ENCODE results near the gene DBNDD2.

DBNDD2 gene

GRCh38 chr20:45391559-45391958 is 16.5 kb upstream of the DBNDD2 start:
- no peak overlapping the region for H3K4me3 ChIP-seq (ENCODE audit: low read length)
- no peaks in the 10 kb centered on the region for H3K9me3 ChIP-seq (ENCODE audit: insufficient read depth, low read depth, low read length)
- no peaks in the 10 kb centered on the region for H3K36me3 ChIP-seq (ENCODE audit: insufficient read depth, low read depth, low read length)
- no peaks in the 10 kb centered on the region for H3K27me3 ChIP-seq (ENCODE audit: insufficient read depth, low read length)
- H3K27ac ChIP-seq (ENCODE audit: low read length): no peak overlapping the region
- H3K4me1 ChIP-seq (ENCODE audit: insufficient read depth, low read length): no peaks in the 10 kb centered on the region
- H3K9ac ChIP-seq (ENCODE audit: low read depth, low read length): no peak overlapping the region

- no peaks in the 10 kb centered on the region for H3K4me1 ChIP-seq (ENCODE audit: insufficient read depth, low read length)
- no peak overlapping the region for H3K4me3 ChIP-seq (ENCODE audit: low read length)
- H3K36me3 ChIP-seq (ENCODE audit: insufficient read depth, low read depth, low read length): no peaks in the 10 kb centered on the region
- H3K9me3 ChIP-seq (ENCODE audit: insufficient read depth, low read depth, low read length): no peaks in the 10 kb centered on the region
- H3K27ac ChIP-seq (ENCODE audit: low read length): no peak overlapping the region
- no peaks in the 10 kb centered on the region for H3K27me3 ChIP-seq (ENCODE audit: insufficient read depth, low read length)
- no peak overlapping the region for H3K9ac ChIP-seq (ENCODE audit: low read depth, low read length)
Observed at GRCh38 chr20:45392733-45393132, 15.4 kb upstream of the DBNDD2 start.

GRCh38 chr20:45394221-45395113 is 13.6 kb upstream of the DBNDD2 start:
- no peaks in the 10 kb centered on the region for H3K4me1 ChIP-seq (ENCODE audit: insufficient read depth, low read length)
- no peaks in the 10 kb centered on the region for H3K36me3 ChIP-seq (ENCODE audit: insufficient read depth, low read depth, low read length)
- peaks cover 3% of the 10 kb centered on the region; the same call in 1 of the 2 replicates for H3K9me3 ChIP-seq (ENCODE audit: insufficient read depth, low read depth, low read length)
- H3K27ac ChIP-seq (ENCODE audit: low read length): no peak overlapping the region
- H3K9ac ChIP-seq (ENCODE audit: low read depth, low read length): no peak overlapping the region
- no peaks in the 10 kb centered on the region for H3K27me3 ChIP-seq (ENCODE audit: insufficient read depth, low read length)
- H3K4me3 ChIP-seq (ENCODE audit: low read length): no peak overlapping the region

DNA sequence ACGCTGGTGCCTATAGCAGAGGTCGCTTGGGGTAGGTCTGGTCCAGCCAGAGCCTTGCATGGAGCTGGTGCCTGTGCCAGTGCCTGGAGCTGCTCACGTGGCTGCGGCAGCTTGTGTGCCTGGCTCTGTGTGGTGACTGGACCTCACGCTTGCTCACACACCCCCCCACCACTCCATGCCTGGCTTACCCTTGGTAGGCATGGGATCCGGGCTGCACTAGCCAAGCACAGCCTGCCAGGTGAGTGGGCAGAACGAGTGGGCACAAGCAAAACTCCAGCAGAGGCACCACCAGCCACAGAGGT is 13.0 kb upstream of the DBNDD2 start:
- Histone ChIP-seq H3K9me3 (ENCODE audit: insufficient read depth, low read depth, low read length) (peaks cover 8% of the 10 kb centered on the region), H3K9ac (ENCODE audit: low read depth, low read length) (no peak overlapping the region), H3K27ac (ENCODE audit: low read length) (no peak overlapping the region), H3K4me3 (ENCODE audit: low read length) (no peak overlapping the region), H3K4me1 (ENCODE audit: insufficient read depth, low read length) (no peaks in the 10 kb centered on the region), H3K36me3 (ENCODE audit: insufficient read depth, low read depth, low read length) (no peaks in the 10 kb centered on the region), H3K27me3 (ENCODE audit: insufficient read depth, low read length) (no peaks in the 10 kb centered on the region)

DNA sequence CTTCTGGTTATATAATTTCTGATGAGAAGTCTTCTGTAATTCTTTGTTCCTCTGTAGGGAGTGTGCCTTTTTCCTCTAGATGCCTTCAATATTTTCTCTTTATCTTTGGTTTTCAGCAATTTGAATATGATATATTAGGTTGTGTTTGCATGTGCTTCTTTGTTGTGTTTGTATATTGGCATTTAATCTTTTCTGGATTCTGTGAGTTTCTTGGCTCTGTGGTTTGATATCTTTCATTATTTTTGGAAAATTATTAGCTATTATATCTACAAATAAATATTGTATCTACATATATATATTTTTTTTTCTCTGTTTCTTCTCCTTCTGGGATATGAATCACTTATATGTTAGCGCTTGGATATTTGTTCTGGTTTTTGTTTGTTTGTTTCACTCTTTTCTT is 9.1 kb upstream of the DBNDD2 start:
- no peak overlapping the region for H3K9ac ChIP-seq (ENCODE audit: low read depth, low read length)
- H3K27me3 ChIP-seq (ENCODE audit: insufficient read depth, low read length): peaks cover 9% of the 10 kb centered on the region
- H3K27ac ChIP-seq (ENCODE audit: low read length): no peak overlapping the region
- H3K9me3 ChIP-seq (ENCODE audit: insufficient read depth, low read depth, low read length): peaks cover 21% of the 10 kb centered on the region
- H3K36me3 ChIP-seq (ENCODE audit: insufficient read depth, low read depth, low read length): no peaks in the 10 kb centered on the region
- no peaks in the 10 kb centered on the region for H3K4me1 ChIP-seq (ENCODE audit: insufficient read depth, low read length)
- no peak overlapping the region for H3K4me3 ChIP-seq (ENCODE audit: low read length)

DNA sequence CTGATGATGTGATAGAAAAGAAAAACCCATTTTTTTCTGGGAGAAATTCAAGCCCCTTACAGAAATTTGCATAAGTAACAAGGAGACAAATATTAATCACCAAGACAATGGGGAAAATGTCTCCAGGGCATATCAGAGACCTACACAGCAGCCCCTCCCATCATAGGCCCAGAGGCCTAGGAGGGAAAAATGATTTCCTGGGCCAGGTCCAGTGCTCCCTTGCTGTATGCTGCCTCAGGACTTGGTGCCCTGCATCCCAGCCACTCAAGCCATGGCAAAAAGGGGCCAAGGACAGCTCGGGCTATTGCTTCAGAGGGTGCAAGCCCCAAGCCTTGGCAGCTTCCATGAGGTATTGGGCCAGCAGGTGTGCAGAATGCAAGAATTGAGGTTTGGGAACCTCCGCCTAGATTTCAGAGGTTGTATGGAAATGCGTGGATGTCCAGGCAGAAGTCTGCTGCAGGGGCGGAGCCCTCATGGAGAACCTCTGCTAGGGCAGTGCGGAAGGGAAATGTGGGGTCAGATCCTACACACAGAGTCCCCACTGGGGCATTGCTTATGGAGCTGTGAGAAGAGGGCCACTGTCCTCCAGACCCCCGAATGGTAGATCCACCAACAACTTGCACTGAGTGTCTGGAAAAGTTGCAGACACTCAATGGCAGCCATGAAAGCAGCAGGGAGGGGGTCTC is 7.6 kb upstream of the DBNDD2 start:
- no peak overlapping the region for H3K9ac ChIP-seq (ENCODE audit: low read depth, low read length)
- no peaks in the 10 kb centered on the region for H3K4me1 ChIP-seq (ENCODE audit: insufficient read depth, low read length)
- peaks cover 24% of the 10 kb centered on the region for H3K27me3 ChIP-seq (ENCODE audit: insufficient read depth, low read length)
- no peaks in the 10 kb centered on the region for H3K36me3 ChIP-seq (ENCODE audit: insufficient read depth, low read depth, low read length)
- H3K4me3 ChIP-seq (ENCODE audit: low read length): no peak overlapping the region
- peaks cover 21% of the 10 kb centered on the region for H3K9me3 ChIP-seq (ENCODE audit: insufficient read depth, low read depth, low read length)
- H3K27ac ChIP-seq (ENCODE audit: low read length): no peak overlapping the region

DNA sequence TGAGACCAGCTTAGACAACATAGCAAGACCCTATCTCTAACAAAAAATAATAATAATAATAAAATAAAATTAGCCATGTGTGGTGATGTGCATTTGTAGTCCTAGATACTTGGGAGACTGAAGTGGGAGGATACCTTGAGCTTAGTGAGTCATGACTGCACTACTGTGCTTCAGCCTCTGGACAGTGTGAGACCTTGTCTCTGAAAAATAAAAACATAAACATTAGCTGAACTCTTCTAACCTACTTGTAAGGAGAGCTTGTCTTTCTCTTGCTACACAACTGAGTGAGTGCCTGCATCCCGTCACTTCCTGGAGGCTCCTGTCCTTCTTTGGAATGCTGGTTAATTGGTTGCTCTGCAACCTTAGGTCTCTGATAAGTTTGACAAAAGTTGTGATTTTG is 5.1 kb upstream of the DBNDD2 start:
- H3K9me3 ChIP-seq (ENCODE audit: insufficient read depth, low read depth, low read length): peaks cover 21% of the 10 kb centered on the region
- H3K4me1 ChIP-seq (ENCODE audit: insufficient read depth, low read length): peaks cover 4% of the 10 kb centered on the region; the same call in 1 of the 2 replicates
- H3K9ac ChIP-seq (ENCODE audit: low read depth, low read length): no peak overlapping the region
- H3K36me3 ChIP-seq (ENCODE audit: insufficient read depth, low read depth, low read length): no peaks in the 10 kb centered on the region
- no peak overlapping the region for H3K4me3 ChIP-seq (ENCODE audit: low read length)
- H3K27ac ChIP-seq (ENCODE audit: low read length): no peak overlapping the region
- peaks cover 48% of the 10 kb centered on the region for H3K27me3 ChIP-seq (ENCODE audit: insufficient read depth, low read length)

DNA sequence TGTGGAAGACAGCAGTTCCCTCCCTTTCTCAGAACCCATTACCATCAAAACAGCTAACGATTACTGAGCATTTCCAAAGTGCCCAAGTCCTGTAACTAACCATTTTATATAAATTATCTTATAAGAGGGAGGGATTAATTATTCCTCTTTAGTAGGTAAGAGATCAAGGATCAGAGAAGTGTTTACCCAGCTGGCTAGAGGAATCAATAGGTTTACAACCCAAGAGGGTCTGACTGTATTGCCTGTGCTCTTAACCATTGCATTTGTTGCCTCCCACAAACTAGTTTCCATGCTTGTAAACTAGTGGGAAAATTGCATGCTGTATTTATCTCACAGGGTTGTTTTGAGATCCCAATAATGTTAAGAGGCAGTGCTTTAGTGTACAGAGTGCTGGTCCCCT is 3.7 kb upstream of the DBNDD2 start:
- Histone ChIP-seq H3K4me1 (ENCODE audit: insufficient read depth, low read length) (peaks cover 4% of the 10 kb centered on the region; the same call in 1 of the 2 replicates), H3K36me3 (ENCODE audit: insufficient read depth, low read depth, low read length) (peaks cover 10% of the 10 kb centered on the region), H3K27me3 (ENCODE audit: insufficient read depth, low read length) (peaks cover 50% of the 10 kb centered on the region), H3K9me3 (ENCODE audit: insufficient read depth, low read depth, low read length) (peaks cover 19% of the 10 kb centered on the region), H3K9ac (ENCODE audit: low read depth, low read length) (no peak overlapping the region), H3K4me3 (ENCODE audit: low read length) (no peak overlapping the region), H3K27ac (ENCODE audit: low read length) (no peak overlapping the region)

DNA sequence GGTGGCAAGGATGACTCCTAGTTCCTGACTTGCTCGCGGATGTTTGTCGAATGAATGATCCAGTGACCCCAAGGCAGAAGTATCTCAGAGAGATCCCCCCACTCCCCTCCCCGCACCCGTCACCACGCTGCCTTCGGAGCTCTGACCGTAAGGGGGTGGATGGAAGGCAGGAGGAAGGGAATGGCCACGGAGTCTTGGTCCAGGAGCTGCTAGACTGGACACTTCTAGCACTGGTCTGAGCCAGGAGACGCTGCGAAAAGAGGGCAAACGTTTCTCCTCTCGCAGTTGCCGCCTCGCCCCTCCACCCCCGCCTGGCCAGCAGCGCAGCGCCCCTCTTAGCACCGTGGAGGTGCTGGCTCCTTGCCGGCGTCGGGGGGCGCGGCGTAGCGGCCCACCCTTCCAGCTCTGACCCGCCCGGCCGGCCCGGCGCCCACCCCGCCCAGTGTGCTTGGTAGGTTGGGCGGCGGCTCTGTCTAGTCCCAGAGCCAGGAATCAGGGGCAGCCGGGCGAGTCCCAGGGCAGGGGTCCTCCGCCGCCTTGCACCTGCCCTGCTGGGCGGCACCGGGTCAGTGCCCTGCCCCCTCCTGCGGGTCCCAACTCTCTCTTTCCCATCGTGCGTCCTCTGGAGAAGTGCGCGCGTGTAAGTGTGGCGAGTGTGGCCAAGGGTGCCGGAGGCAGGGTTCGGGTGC is 2.4 kb upstream of the DBNDD2 start:
- Histone ChIP-seq H3K4me3 (ENCODE audit: low read length) (peak overlapping the region; percentile 91), H3K27ac (ENCODE audit: low read length) (no peak overlapping the region), H3K9me3 (ENCODE audit: insufficient read depth, low read depth, low read length) (peaks cover 6% of the 10 kb centered on the region), H3K4me1 (ENCODE audit: insufficient read depth, low read length) (peaks cover 4% of the 10 kb centered on the region; the same call in 1 of the 2 replicates), H3K9ac (ENCODE audit: low read depth, low read length) (peak overlapping the region; percentile 90; the same call in 1 of the 2 replicates), H3K36me3 (ENCODE audit: insufficient read depth, low read depth, low read length) (peaks cover 22% of the 10 kb centered on the region), H3K27me3 (ENCODE audit: insufficient read depth, low read length) (peaks cover 50% of the 10 kb centered on the region)

GRCh38 chr20:45406260-45407066 is 1.6 kb upstream of the DBNDD2 start:
- peak overlapping the region; percentile 90 for H3K9ac ChIP-seq (ENCODE audit: low read depth, low read length)
- H3K27ac ChIP-seq (ENCODE audit: low read length): no peak overlapping the region
- no peaks in the 10 kb centered on the region for H3K9me3 ChIP-seq (ENCODE audit: insufficient read depth, low read depth, low read length)
- H3K4me3 ChIP-seq (ENCODE audit: low read length): peak overlapping the region; percentile 91
- peaks cover 50% of the 10 kb centered on the region for H3K27me3 ChIP-seq (ENCODE audit: insufficient read depth, low read length)
- H3K4me1 ChIP-seq (ENCODE audit: insufficient read depth, low read length): peaks cover 4% of the 10 kb centered on the region; the same call in 1 of the 2 replicates
- H3K36me3 ChIP-seq (ENCODE audit: insufficient read depth, low read depth, low read length): peaks cover 28% of the 10 kb centered on the region
